ENCODE data around the gene ASB2. TPM values are rescaled to one million over a fixed set of nuclear protein-coding genes. Genes with fewer than 3 reads are reported as not detected.

The ASB2 gene
- total RNA-seq, 2 donors from 2014 or later, result 10.3 to 17.4 TPM

DNA sequence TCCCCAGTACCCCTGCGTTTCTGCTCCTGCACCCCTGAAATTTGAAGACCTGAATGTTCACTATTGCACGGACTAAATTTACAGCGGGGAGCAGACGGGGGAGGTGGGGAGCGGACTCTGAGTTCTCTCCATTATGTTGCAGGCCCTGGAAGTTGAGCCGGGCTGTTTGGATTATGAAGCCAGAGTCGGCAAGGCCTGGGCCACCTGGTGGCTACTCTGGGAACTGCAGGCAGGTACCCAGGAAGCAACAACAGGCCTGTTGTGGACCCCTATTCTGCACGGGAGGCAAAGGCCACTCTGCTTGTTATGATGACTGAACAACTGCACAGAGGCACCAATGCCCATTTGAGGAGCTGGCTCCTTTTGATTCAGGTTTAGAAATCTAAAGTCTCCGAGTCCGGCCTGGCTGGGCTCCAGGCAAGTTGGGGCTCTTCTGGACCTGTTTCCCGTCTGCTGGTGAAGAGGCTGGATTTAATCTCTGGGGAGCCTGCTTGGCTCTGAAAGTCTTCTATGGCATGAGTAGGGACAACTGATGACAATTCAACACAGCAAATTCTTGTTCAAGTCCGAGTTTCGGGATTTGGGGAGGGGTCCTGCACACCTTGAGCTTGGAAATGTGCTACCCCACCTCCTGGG lies 83.3 kb downstream of the ASB2 start:
- H3K9me3 ChIP-seq, result no peaks in the 10 kb centered on the region
- no peaks in the 10 kb centered on the region for H3K36me3 ChIP-seq
- intact Hi-C loops (cut with DNase I), result loop anchor here (5.0 kb wide), 2 partner anchors 36 to 106 kb away; partner anchors contain the start of gene PRIMA1
- TF ChIP-seq, protein P1, sequence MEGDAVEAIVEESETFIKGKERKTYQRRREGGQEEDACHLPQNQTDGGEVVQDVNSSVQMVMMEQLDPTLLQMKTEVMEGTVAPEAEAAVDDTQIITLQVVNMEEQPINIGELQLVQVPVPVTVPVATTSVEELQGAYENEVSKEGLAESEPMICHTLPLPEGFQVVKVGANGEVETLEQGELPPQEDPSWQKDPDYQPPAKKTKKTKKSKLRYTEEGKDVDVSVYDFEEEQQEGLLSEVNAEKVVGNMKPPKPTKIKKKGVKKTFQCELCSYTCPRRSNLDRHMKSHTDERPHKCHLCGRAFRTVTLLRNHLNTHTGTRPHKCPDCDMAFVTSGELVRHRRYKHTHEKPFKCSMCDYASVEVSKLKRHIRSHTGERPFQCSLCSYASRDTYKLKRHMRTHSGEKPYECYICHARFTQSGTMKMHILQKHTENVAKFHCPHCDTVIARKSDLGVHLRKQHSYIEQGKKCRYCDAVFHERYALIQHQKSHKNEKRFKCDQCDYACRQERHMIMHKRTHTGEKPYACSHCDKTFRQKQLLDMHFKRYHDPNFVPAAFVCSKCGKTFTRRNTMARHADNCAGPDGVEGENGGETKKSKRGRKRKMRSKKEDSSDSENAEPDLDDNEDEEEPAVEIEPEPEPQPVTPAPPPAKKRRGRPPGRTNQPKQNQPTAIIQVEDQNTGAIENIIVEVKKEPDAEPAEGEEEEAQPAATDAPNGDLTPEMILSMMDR (IDR thresholded peaks at IDR 0.05), result peak; percentile 93 to 96 (median 94)
- no peak for TF ChIP-seq POLR2AphosphoS5 (IDR thresholded peaks at IDR 0.05)
- peak; percentile 62 for DNase-seq (ENCODE audit: low spot score)
- H3K4me1 ChIP-seq (replicated peaks), result no peaks in the 10 kb centered on the region
- no peak overlapping the region for H3K4me3 ChIP-seq
- 32% methylated on average over 13 of the region's 13 CpGs for WGBS
- peaks cover 3% of the 10 kb centered on the region for H3K27me3 ChIP-seq (replicated peaks; ENCODE audit: insufficient read depth)
- no peak overlapping the region for H3K27ac ChIP-seq

GRCh38 chr14:93892505-93892839 lies 83.9 kb downstream of the ASB2 start:
- H3K27ac ChIP-seq, result no peak overlapping the region
- no peaks in the 10 kb centered on the region for H3K9me3 ChIP-seq
- TF ChIP-seq, protein P1 (IDR thresholded peaks at IDR 0.05), result no peak
- no peak for TF ChIP-seq POLR2A (IDR thresholded peaks at IDR 0.05)
- TF ChIP-seq POLR2AphosphoS5 (IDR thresholded peaks at IDR 0.05), result no peak
- peaks cover 3% of the 10 kb centered on the region for H3K27me3 ChIP-seq (replicated peaks; ENCODE audit: insufficient read depth)
- 68% methylated on average over 5 of the region's 5 CpGs for WGBS
- H3K4me3 ChIP-seq, result no peak overlapping the region
- H3K4me1 ChIP-seq (replicated peaks), result no peaks in the 10 kb centered on the region
- H3K36me3 ChIP-seq, result no peaks in the 10 kb centered on the region
- intact Hi-C loops (cut with DNase I), result loop anchor here (5.0 kb wide), 2 partner anchors 35 to 105 kb away; partner anchors contain the start of gene PRIMA1
- no peak for DNase-seq (ENCODE audit: low spot score)

GRCh38 chr14:93891756-93892504 lies 84.4 kb downstream of the ASB2 start:
- TF ChIP-seq POLR2A (IDR thresholded peaks at IDR 0.05) (no peak), POLR2AphosphoS5 (IDR thresholded peaks at IDR 0.05) (no peak)
- TF ChIP-seq, protein P1 (IDR thresholded peaks at IDR 0.05), result no peak
- Histone ChIP-seq H3K27me3 (replicated peaks; ENCODE audit: insufficient read depth) (peaks cover 3% of the 10 kb centered on the region), H3K36me3 (no peaks in the 10 kb centered on the region), H3K4me1 (replicated peaks) (no peaks in the 10 kb centered on the region), H3K27ac (no peak overlapping the region), H3K9me3 (no peaks in the 10 kb centered on the region), H3K4me3 (no peak overlapping the region)
- no peak for DNase-seq (ENCODE audit: low spot score)
- 74% methylated on average over 14 of the region's 15 CpGs for WGBS
- intact Hi-C loops (cut with DNase I), result loop anchor here (5.0 kb wide), 2 partner anchors 35 to 105 kb away; partner anchors contain the start of gene PRIMA1

DNA sequence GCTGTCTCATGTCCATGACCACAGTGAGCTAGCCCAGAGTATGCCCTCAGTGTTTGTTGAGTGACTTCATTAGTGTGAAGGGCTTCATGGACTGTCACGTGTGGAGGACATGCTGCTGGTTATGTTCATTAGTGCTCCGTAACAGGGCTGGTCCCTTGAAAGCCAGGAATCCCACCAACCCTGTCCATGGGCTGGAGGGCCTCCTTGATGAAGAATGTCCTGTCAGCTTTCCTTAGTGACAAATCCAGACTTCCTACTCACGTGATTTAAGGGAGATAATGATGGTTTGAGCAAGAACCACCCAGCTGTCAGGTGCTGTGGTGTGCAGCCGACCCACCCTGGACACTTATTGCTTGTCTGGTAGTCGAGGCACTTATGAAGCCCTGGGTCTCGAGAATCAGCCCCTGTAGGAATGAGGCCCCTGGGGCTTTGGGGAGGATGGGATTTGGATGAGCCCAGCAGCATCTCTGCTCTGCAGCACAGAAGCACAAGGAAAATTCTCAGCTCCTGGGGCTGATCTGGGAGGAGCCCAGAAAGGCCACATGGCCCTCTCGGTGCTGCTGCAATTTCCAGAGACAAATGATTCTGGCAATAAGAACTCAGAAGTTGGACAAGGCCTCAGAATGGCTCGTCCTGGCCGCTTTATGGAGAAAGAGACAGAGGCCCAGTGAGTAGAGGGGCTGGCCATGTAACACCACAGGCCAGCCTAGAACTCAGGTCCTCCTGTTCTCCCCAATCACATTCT lies 86.5 kb downstream of the ASB2 start:
- H3K4me1 ChIP-seq (replicated peaks), result no peaks in the 10 kb centered on the region
- intact Hi-C loops (cut with DNase I), result loop anchor here (5.0 kb wide), 2 partner anchors 33 to 103 kb away; partner anchors contain the start of gene PRIMA1
- no peak overlapping the region for H3K27ac ChIP-seq
- DNase-seq (ENCODE audit: low spot score), result no peak
- no peak overlapping the region for H3K4me3 ChIP-seq
- no peaks in the 10 kb centered on the region for H3K9me3 ChIP-seq
- H3K36me3 ChIP-seq, result no peaks in the 10 kb centered on the region
- 83% methylated on average over 9 of the region's 9 CpGs for WGBS
- peaks cover 3% of the 10 kb centered on the region for H3K27me3 ChIP-seq (replicated peaks; ENCODE audit: insufficient read depth)
- TF ChIP-seq, protein P1 (IDR thresholded peaks at IDR 0.05), result no peak
- TF ChIP-seq POLR2AphosphoS5 (IDR thresholded peaks at IDR 0.05) (no peak), POLR2A (IDR thresholded peaks at IDR 0.05) (no peak)

Data from prostate gland (tissue), 2 donors.